HG02938 (cell line): ENCODE data around the gene NCK2.

ENCODE experiments used
- ATAC-seq: cut with Tn5 transposase; IDR thresholded peaks from one replicate; pipeline ENCODE4 v1.9.1; 2021; ENCODE audit warnings: mild to moderate bottlenecking, moderate library complexity; ENCODE audit not compliant: unreplicated experiment

Gene NCK2

GRCh38 chr2:105866216-105867185 lies 121.8 kb downstream of the NCK2 start:
- no peak for ATAC-seq

GRCh38 chr2:105867587-105867986 lies 122.9 kb downstream of the NCK2 start:
- ATAC-seq, result no peak

DNA sequence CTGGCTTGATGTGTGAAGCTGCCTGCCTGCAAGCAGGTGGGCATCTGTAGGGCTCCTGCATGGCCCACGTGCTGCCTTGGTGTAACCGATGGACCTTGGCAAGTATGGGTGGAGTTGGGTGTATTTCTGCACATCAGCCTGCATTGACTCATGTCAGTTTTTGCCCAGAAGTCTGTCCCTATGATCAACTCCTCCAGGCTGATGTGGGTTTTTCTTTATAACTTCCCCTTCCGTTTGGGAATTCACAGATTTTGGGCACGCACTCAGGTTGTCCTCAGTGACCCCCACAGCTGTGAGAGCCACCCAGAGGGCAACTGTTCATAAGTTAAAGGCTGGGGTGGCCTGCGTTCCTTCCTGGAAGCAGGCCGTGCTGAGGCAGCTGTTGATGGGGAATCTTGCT lies 123.3 kb downstream of the NCK2 start:
- ATAC-seq, result no peak

- ATAC-seq, result no peak
Measured at GRCh38 chr2:105869341-105869740, 124.6 kb downstream of the NCK2 start.

DNA sequence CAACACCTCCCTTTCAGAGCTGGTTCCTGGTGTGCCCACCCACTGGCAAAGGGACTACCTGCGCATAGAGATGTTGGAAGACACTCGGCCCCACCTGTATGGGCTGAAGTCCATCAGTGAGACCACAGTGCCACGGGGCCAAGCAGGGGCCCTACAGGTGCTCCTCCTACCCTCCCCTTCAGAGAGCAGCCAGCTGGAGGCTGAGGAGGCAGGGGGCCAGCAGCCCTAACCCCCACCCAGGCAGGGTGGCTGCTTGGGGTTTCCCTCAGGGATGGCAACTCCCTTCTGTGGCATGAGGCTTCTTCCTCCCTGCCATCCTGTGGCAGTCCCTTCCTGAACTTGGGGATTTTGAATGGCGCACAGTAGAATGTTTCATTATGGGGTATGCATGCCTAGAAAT lies 125.3 kb downstream of the NCK2 start:
- ATAC-seq, result no peak

- ATAC-seq, result no peak
Measured at GRCh38 chr2:105870858-105871257, 126.1 kb downstream of the NCK2 start.

DNA sequence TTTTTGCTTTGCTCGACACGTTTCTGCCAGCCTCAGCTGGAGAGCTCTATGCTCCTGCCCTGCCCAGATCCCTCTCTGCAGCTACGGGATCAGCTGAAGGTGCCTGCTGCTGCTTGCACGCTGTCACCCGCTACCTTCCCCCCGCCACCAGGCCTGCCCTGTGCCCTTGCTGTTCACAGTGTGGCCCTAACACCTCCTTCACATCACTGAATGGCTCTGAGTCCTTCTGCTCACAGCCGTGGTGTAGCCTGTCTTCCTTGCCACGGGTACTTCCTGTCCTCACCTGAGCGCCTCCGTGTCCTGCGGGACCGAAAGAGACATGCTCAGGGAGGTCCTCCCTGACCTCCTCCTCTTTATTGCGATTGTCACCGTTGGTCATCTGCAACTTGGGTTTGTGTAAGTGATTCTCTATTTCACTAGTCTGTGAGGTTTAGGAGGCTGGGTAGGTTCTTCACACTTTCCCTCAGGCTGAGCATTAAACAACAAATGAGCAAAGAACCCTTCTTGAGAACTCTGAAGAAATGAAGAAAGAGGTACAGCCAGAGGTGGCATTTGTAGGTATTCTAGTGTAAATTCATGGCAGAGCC lies 127.5 kb downstream of the NCK2 start:
- ATAC-seq, result no peak

DNA sequence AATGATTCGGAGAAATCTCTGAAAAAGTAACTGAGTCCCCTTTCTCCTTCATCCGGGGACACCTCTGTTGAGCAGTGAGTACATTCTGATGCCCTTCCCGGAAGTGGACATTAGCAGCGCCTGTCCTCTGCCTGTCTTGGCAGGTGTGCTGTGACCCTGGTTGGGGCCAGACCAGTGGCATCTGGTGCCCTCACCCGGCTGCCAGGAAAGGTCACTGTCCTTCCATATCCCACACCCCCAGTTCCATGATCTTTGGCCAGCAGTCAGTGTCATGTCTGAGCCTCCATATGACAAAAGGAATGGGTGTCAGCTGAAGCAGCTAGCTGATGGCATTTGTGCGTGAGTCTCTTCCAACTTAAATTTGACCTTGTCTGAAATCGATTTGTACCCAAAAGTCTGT lies 128.1 kb downstream of the NCK2 start:
- no peak for ATAC-seq

GRCh38 chr2:105873281-105873680 lies 128.6 kb downstream of the NCK2 start:
- ATAC-seq, result peak; percentile 2

DNA sequence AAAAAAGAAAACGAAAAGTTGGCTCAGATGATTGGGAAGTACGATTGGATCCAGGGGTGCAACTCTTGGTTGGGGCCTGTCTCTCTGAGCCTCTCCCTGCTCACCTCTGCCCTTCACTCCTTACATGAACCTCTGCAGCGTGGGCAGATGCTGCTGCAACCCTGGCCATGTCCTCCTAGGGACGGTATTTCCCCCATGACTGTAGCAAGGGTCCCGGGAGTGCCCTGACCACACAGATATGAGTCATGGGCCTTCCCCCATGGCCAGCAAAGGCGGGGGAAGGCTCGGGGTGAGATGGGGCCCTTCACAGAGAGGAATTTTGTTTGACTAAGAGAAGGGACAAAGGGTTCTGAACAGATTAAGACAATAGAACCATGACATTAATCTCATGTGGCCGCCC lies 129.0 kb downstream of the NCK2 start:
- ATAC-seq, result peak; percentile 87

- no peak for ATAC-seq
Measured at GRCh38 chr2:105874466-105874865, 129.8 kb downstream of the NCK2 start.

DNA sequence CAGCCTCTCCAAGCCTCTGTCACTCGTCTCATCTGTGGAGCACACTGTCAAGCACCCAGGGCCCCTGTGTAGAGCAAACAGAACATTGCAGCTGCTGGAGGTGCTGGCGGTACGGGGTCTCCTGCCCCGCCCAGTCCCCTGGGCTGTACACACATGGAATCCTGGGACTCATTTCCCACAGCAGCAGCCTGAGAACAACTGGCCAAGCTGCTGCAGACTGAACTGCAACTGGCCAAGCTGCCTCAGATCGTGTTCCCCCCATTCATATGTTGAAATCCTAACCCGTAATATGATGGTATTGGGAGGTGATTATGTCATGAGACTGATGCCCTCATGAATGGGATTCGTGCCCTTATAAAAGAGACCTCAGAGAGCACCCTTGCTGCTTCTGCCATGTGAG lies 130.5 kb downstream of the NCK2 start:
- no peak for ATAC-seq

DNA sequence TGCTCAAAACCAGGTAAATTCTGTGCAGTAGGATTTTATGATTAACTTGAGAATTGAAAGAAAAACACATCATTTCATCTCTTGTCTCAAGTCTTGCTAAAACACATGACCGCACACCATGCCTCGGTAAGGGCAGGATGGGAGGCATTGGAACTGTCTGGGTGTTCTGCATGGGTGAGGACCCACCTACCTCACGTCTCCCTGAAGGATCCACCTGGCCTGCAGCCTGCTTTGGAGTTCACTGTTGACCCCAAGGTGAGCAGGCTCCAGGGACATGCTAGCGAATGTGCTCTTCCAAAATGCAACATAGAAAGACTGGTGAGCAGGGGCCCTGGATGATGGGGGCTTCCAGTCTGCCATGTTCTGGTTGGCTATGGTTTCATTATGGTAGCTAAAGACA lies 131.5 kb downstream of the NCK2 start:
- ATAC-seq, result no peak

DNA sequence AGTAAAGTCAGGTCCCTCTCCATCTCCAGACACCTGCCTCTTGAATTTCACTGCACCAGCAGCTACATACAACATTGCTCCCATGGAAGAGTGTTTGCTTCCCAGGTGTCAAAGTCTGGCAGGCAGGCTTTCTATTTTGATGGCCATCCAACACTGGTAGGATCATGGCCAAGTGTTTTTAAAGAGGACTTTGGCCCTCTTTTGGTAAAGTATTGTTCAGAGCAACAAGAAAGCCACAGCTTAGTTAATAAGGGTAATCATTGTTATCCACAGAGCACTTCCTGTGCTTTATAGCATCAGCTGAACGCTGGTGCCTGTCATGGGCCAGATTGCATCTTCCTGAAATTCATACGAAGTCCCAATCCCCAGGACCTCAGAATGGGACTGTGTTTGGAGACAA lies 133.2 kb downstream of the NCK2 start:
- no peak for ATAC-seq

DNA sequence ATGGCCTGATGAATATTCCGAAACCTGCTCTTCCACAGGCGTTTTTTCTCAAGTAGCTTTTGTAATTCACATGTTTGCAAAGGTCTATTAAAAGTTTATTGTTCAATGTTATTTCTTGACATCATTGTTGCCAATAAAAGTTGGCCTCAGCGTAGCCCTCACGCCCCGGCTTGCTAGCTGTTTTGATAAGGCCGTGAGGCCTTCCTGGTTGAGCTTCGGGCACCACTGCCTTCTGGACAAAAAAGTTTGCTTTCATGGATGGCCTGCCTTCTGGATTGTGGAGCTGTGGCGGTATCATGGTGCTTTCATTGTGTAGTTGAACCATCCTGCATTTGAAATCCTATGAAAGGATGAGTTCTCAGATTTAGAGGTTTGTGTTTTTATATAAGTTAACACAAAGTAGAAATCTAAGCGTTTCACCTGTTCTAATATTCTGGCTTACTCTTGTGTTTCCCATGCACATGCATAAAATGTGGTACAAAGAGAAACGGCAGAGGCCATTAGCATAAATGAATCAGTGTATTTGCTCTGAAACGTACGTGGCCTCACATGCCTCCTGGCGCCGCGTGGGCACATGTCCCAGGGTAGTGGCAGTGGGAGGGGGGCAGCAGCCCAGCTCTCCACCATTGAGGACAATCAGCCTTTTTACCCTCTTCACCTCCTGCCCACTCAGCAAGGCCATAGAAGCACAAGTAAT lies 134.5 kb downstream of the NCK2 start:
- no peak for ATAC-seq

DNA sequence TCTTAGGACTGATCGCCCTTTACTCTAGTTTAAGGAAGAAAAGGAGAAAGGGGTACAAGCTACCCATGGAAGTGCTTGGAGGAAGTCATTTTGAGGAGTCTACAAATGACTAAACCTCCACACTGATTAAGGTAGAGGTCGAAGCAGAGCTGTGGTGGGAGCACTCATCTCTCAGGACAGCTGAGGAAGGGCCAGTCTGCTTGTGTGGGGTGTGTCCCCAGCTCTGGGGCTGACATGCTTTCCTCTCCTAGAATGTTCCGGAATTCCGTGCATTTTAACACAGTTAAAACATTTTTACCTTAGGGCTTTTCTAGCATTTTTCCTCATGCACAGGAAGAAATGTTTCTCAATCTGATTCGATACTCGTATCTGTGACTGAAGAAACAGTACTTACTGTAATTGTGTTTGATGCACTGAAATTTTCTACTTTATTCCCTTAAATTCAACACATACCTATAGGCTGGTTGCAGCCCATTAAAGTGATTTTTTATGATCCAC lies 135.1 kb downstream of the NCK2 start:
- ATAC-seq, result no peak

DNA sequence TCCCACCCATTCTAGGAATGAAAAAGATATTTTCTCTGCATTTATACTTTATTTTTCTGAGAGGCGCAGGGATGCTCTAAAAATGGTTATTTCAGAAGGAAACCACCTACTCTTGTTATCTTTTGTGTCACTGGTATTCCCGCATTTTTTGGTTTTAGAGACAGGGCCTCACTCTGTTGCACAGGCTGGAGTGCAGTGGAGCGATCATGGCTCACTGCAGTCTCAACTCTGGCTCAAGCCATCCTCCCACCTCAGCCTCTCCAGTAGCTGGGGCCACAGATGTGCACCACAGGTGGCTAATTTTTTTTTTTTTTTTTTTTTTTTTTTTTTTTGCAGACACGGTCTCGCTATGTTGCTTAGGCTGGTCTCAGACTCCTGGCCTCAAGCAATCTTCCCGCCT lies 135.9 kb downstream of the NCK2 start:
- no peak for ATAC-seq

DNA sequence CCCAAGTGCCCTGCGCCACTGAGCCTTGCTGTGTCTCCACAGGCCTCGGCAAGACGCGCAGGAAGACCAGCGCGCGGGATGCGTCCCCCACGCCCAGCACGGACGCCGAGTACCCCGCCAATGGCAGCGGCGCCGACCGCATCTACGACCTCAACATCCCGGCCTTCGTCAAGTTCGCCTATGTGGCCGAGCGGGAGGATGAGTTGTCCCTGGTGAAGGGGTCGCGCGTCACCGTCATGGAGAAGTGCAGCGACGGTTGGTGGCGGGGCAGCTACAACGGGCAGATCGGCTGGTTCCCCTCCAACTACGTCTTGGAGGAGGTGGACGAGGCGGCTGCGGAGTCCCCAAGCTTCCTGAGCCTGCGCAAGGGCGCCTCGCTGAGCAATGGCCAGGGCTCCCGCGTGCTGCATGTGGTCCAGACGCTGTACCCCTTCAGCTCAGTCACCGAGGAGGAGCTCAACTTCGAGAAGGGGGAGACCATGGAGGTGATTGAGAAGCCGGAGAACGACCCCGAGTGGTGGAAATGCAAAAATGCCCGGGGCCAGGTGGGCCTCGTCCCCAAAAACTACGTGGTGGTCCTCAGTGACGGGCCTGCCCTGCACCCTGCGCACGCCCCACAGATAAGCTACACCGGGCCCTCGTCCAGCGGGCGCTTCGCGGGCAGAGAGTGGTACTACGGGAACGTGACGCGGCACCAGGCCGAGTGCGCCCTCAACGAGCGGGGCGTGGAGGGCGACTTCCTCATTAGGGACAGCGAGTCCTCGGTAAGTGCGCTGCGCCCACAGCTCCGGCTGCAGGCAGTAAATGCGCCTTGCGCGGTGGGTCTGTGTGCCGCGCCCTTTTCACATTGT lies 136.8 kb downstream of the NCK2 start:
- no peak for ATAC-seq

DNA sequence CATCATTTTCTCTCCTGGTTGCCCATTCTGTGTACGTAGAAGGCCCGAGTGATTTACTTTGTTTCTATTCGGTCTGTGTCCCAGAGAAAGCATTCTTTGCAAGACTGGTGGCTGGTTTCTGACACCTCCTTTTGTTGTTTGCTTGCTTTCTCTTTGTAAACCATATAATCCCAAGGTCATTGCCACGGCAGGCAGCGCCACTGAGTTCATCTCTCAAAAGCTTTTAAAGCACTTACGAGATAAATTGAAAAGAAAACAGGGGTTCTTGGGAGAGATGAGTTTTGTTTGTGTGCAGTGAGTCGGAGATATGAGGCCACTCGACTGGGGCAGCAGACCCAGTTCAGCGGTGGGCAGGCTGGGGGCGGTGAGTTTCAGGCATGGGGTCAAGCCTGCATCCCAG lies 137.6 kb downstream of the NCK2 start:
- ATAC-seq, result no peak

DNA sequence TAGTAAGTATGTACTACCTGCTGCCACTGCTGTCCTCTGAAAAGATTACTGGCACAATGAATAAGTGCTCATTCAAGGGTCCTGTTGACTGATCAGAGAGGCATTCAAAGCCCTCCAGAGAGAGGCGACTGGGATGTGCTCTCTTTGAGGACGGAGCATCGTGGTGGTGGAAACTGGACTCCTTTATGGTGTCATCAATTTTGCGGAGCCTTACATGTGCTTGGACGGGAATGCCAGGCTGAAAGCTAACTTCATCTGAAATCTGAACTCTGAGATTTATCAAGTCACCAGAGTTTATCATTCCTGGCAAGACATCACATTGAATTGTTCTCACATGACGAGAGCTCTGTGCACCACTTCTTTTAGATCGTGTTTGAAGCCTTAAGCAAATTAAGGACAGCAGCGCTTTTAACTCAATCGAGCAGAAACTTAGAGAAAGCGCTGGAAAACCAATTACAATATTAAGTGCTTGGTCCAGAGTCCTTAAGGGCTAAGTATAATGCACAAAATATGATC lies 138.3 kb downstream of the NCK2 start:
- no peak for ATAC-seq
